ACC112 (cell line): ENCODE data around the gene MINK1.

ENCODE experiments used
- H2AFZ ChIP-seq: fragments of 200-600 bp; sonication (generic); one replicate; pipeline ENCODE4 v1.6.0; 2017; ENCODE audit warnings: antibody characterized with exemption, low read length; ENCODE audit not compliant: unreplicated experiment
- H3K27ac ChIP-seq: fragments of 200-600 bp; sonication (generic); 2 replicates; pipeline ENCODE4 v1.5.1; 2014; ENCODE audit warnings: low read depth, mild to moderate bottlenecking, antibody characterized with exemption, low read length, moderate library complexity
- H3K27me3 ChIP-seq: fragments of 200-600 bp; sonication (generic); 2 replicates; pipeline ENCODE4 v1.6.1; 2014; ENCODE audit warnings: mild to moderate bottlenecking, antibody characterized with exemption, low read length, moderate library complexity, mixed read lengths; ENCODE audit not compliant: insufficient read depth
- H3K36me3 ChIP-seq: fragments of 200-600 bp; sonication (generic); 2 replicates; pipeline ENCODE4 v1.6.1; 2016; ENCODE audit warnings: mild to moderate bottlenecking, antibody characterized with exemption, low read length, moderate library complexity, mixed read lengths; ENCODE audit not compliant: insufficient read depth
- H3K4me1 ChIP-seq: fragments of 200-600 bp; sonication (generic); one replicate; pipeline ENCODE4 v1.6.1; 2016; ENCODE audit warnings: low read length, mixed read lengths; ENCODE audit not compliant: insufficient read depth, unreplicated experiment, control insufficient read depth
- H3K4me3 ChIP-seq: fragments of 200-600 bp; sonication (generic); 2 replicates; pipeline ENCODE4 v1.5.1; 2014; ENCODE audit warnings: mild to moderate bottlenecking, low read depth, low read length
- H3K79me2 ChIP-seq: fragments of 200-600 bp; sonication (generic); one replicate; pipeline ENCODE4 v1.6.0; 2016; ENCODE audit warnings: low read length; ENCODE audit not compliant: control insufficient read depth, unreplicated experiment, insufficient read depth

The MINK1 gene

DNA sequence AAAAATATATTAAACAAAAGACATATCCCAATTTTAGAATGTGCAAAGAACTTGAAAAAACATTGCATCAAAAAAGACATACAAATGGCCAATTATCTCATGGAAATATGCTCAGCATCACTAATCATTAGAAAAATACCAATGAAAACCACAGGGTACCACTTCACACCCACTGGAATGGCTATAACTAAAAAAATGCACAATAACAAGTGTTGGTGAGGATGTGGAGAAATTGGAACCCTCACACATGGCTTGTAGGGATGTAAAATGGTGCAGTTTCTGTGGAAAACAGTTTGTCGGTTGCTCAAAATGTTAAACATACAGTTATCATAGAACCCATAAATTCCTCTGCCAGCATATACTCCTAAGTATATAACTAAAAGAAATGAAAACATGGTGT lies 38.0 kb upstream of the MINK1 start:
- Histone ChIP-seq H3K27ac (no peak overlapping the region), H3K79me2 (peaks cover 17% of the 10 kb centered on the region), H3K4me3 (no peak overlapping the region), H3K4me1 (peaks cover 9% of the 10 kb centered on the region), H3K36me3 (no peaks in the 10 kb centered on the region), H2AFZ (peak overlapping the region; percentile 97), H3K27me3 (no peaks in the 10 kb centered on the region)

GRCh38 chr17:4796552-4796920 lies 36.6 kb upstream of the MINK1 start:
- no peaks in the 10 kb centered on the region for H3K36me3 ChIP-seq
- peak overlapping the region; percentile 77 for H3K27ac ChIP-seq
- H3K4me3 ChIP-seq: peak overlapping the region; percentile 100
- H2AFZ ChIP-seq: peak overlapping the region; percentile 88
- peaks cover 17% of the 10 kb centered on the region for H3K79me2 ChIP-seq
- H3K4me1 ChIP-seq: peaks cover 6% of the 10 kb centered on the region
- no peaks in the 10 kb centered on the region for H3K27me3 ChIP-seq

GRCh38 chr17:4800462-4801196 lies 32.5 kb upstream of the MINK1 start:
- H3K79me2 ChIP-seq: peaks cover 17% of the 10 kb centered on the region

GRCh38 chr17:4802228-4802627 lies 30.9 kb upstream of the MINK1 start, which contains the start of gene C17orf114:
C17orf114 (minus strand) TSS chr17:4802328.
- Histone ChIP-seq H3K4me3 (no peak within 1 kb of the TSS), H3K36me3 (no peaks in the 10 kb centered on the region), H2AFZ (no peak within 1 kb of the TSS), H3K4me1 (no peaks in the 10 kb centered on the region), H3K27ac (no peak within 1 kb of the TSS), H3K27me3 (no peaks in the 10 kb centered on the region), H3K79me2 (peaks cover 4% of the 10 kb centered on the region)

More at GRCh38 chr17:4800462-4801196, 32.5 kb upstream of the MINK1 start:
- Histone ChIP-seq H3K27ac (no peak overlapping the region), H3K27me3 (no peaks in the 10 kb centered on the region), H3K4me1 (peaks cover 6% of the 10 kb centered on the region), H3K4me3 (no peak overlapping the region), H2AFZ (no peak overlapping the region), H3K36me3 (no peaks in the 10 kb centered on the region)

DNA sequence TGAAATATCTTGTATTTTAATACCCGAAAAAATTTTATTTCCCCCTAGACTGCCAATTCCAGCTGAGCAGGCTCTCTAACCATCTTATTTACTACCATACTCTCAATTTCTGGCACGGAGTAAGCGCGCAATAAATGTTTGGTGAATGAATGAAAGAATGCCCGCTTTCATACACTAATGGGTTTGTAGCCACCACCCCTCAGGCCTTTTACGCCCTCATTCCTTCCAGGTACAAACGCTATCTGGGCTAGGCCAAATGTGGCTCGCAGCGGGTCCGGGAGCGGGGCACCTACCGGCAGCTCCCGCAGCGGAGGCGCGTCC lies 26.7 kb upstream of the MINK1 start:
- H3K79me2 ChIP-seq: no peaks in the 10 kb centered on the region
- H3K4me1 ChIP-seq: peaks cover 3% of the 10 kb centered on the region
- H3K27me3 ChIP-seq: no peaks in the 10 kb centered on the region
- peak overlapping the region; percentile 90 for H3K4me3 ChIP-seq
- H2AFZ ChIP-seq: peak overlapping the region; percentile 79
- no peak overlapping the region for H3K27ac ChIP-seq
- no peaks in the 10 kb centered on the region for H3K36me3 ChIP-seq

DNA sequence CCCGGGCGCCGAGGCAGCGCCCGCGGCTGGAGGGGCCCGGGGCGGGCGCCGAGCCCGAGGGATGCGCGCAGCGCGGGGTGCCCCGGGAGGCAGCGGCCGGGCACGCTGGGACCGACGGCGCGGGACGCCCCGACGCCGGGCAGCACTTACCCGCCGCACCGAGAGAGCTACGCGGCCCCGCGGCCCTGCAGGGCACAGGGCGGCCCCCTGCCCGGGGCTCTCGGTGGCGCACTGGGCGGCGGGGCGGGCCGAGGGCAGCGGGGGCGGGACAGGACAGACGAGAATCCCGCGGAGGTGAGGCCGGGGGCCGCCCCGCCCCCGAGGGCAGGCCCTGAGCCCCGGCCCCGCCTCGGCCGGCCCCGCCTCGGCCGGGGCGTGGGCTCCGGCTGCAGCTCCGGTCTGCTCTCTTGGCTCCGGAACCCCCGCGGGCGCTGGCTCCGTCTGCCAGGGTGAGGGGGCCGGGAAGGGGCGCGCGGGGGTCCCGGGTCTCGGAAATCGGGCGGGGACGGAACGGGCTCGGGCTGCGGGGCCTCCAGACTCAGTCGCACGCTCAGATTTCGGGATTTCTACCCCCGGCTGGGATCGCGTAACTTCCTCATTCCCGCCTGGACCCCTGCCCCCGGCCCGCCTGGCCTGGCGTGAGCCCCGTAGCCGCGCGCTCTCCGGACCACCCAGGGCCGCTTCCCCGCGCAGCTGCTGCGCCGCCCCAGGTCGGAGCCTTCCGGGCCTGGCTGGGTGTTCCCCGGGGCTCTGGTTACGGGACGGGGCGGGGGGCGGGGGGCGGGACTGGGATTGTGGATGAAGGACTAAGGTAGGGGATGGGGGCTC lies 26.1 kb upstream of the MINK1 start, which contains the start of gene PLD2:
Gene PLD2, plus strand, starts transcription at position 376 of the 828 bp plus-strand sequence. CDS start 621 bp downstream, outside the sequence.
- no peak within 1 kb of the TSS for H3K27ac ChIP-seq
- peak within 1 kb of the TSS; percentile 79 for H2AFZ ChIP-seq
- no peaks in the 10 kb centered on the region for H3K79me2 ChIP-seq
- H3K36me3 ChIP-seq: no peaks in the 10 kb centered on the region
- peak within 1 kb of the TSS; percentile 90 for H3K4me3 ChIP-seq
- no peaks in the 10 kb centered on the region for H3K27me3 ChIP-seq
- peaks cover 3% of the 10 kb centered on the region for H3K4me1 ChIP-seq

DNA sequence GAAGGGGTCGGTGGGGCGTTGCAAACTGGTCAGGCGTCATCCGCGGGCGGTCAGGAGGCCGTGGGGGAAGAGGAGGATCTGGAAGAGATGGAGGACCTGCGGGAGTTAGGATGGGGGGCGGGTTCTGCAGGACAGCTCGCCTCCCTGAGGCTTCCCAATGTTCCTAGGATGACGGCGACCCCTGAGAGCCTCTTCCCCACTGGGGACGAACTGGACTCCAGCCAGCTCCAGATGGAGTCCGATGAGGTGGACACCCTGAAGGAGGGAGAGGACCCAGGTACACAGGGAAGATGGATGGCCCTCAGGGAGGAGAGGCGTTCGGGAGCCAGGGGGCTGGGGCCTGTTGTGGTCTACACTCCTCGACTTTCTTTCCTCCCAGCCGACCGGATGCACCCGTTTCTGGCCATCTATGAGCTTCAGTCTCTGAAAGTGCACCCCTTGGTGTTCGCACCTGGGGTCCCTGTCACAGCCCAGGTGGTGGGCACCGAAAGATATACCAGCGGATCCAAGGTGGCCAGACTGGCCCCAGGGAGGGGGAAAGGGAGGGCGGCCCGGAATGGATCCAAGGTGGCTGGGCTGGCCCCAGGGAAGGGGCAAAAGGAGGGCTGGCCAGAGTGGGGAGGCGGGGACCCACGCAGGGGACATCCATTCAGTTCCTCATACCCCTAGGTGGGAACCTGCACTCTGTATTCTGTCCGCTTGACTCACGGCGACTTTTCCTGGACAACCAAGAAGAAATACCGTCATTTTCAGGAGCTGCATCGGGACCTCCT lies 25.3 kb upstream of the MINK1 start:
- H3K36me3 ChIP-seq: no peaks in the 10 kb centered on the region
- H3K79me2 ChIP-seq: no peaks in the 10 kb centered on the region
- peak overlapping the region; percentile 75 for H2AFZ ChIP-seq
- no peaks in the 10 kb centered on the region for H3K27me3 ChIP-seq
- peak overlapping the region; percentile 90 for H3K4me3 ChIP-seq
- peaks cover 3% of the 10 kb centered on the region for H3K4me1 ChIP-seq
- H3K27ac ChIP-seq: no peak overlapping the region

GRCh38 chr17:4808378-4808767 lies 24.8 kb upstream of the MINK1 start:
- Histone ChIP-seq H3K79me2 (no peaks in the 10 kb centered on the region), H3K27me3 (no peaks in the 10 kb centered on the region), H3K27ac (no peak overlapping the region), H3K4me3 (no peak overlapping the region; the same call in 1 of the 2 replicates), H2AFZ (no peak overlapping the region), H3K36me3 (no peaks in the 10 kb centered on the region), H3K4me1 (peaks cover 3% of the 10 kb centered on the region)

GRCh38 chr17:4810696-4811290 lies 22.3 kb upstream of the MINK1 start:
- Histone ChIP-seq H3K27me3 (no peaks in the 10 kb centered on the region), H2AFZ (no peak overlapping the region), H3K27ac (no peak overlapping the region), H3K36me3 (no peaks in the 10 kb centered on the region), H3K4me1 (peaks cover 3% of the 10 kb centered on the region), H3K79me2 (no peaks in the 10 kb centered on the region), H3K4me3 (no peak overlapping the region)

DNA sequence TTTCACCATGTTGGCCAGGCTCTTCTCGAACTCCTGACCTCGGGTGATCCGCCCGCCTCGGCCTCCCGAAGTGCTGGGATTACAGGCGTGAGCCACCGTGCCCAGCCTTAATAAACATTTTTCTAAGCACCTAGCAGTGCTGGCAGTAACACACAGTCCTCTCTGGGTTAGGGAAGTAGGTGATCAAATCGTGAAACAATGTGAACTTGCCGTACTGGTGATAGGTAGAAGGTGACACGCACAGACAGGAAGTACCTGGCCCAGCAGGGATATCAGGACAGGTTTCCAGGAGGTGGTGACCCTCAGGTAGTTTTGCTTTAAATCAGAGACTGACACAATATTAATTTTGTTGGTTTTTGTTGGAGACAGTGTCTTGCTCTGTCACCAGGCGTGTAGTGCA lies 21.7 kb upstream of the MINK1 start:
- Histone ChIP-seq H3K4me1 (peaks cover 3% of the 10 kb centered on the region), H3K27ac (no peak overlapping the region)

More for the DNA sequence above, 21.7 kb upstream of the MINK1 start:
- H3K36me3 ChIP-seq: no peaks in the 10 kb centered on the region
- H3K27me3 ChIP-seq: no peaks in the 10 kb centered on the region
- no peaks in the 10 kb centered on the region for H3K79me2 ChIP-seq
- H3K4me3 ChIP-seq: no peak overlapping the region
- no peak overlapping the region for H2AFZ ChIP-seq
